Loucy (cell line): Measurements from ENCODE around the gene ZDHHC16.
A peak's percentile ranks its signal among the peaks of the same experiment; 100 is the strongest.

Experiments used
- H2AFZ ChIP-seq: fragments of 200-600 bp; sonication (generic); 2 replicates; pipeline ENCODE4 v1.6.0; 2016; ENCODE audit warnings: antibody characterized with exemption, mild to moderate bottlenecking, low read length, moderate library complexity
- H3F3A ChIP-seq: fragments of 200-600 bp; 2 replicates; pipeline ENCODE4 v1.6.0; 2016; ENCODE audit warnings: antibody characterized with exemption, low read depth, mild to moderate bottlenecking
- H3K27me3 ChIP-seq: fragments of 200-600 bp; sonication (generic); 2 replicates; pipeline ENCODE4 v1.6.1; 2014; ENCODE audit warnings: low read length, mild to moderate bottlenecking; ENCODE audit not compliant: insufficient read depth, poor library complexity, severe bottlenecking
- H3K36me3 ChIP-seq: fragments of 200-600 bp; sonication (generic); 2 replicates; pipeline ENCODE4 v1.6.1; 2016; ENCODE audit warnings: low read length; ENCODE audit not compliant: insufficient read depth
- H3K4me1 ChIP-seq: fragments of 200-600 bp; sonication (generic); 2 replicates; pipeline ENCODE4 v1.5.1; 2014; ENCODE audit warnings: low read length, mild to moderate bottlenecking; ENCODE audit not compliant: insufficient read depth, poor library complexity, severe bottlenecking
- H3K4me2 ChIP-seq: fragments of 200-600 bp; sonication (generic); 2 replicates; pipeline ENCODE4 v1.6.0; 2014; ENCODE audit warnings: antibody characterized with exemption, low read length, low read depth, mild to moderate bottlenecking; ENCODE audit not compliant: poor library complexity, severe bottlenecking
- H3K4me3 ChIP-seq: fragments of 200-600 bp; sonication (generic); 2 replicates; pipeline ENCODE4 v1.5.1; 2014; ENCODE audit warnings: low read length, mild to moderate bottlenecking, mixed read lengths; ENCODE audit not compliant: poor library complexity, severe bottlenecking
- H3K79me2 ChIP-seq: fragments of 200-600 bp; sonication (generic); 2 replicates; pipeline ENCODE4 v1.6.1; 2014; ENCODE audit warnings: low read length; ENCODE audit not compliant: insufficient read depth
- H3K9ac ChIP-seq: fragments of 200-600 bp; sonication (generic); 2 replicates; pipeline ENCODE4 v1.6.0; 2014; ENCODE audit warnings: mild to moderate bottlenecking, low read depth, low read length, moderate library complexity; ENCODE audit not compliant: poor library complexity, severe bottlenecking
- H3K9me2 ChIP-seq: fragments of 200-600 bp; sonication (generic); replicated peaks from 2 replicates; pipeline ENCODE4 v1.6.1; 2016; ENCODE audit warnings: low read depth, low read length, mixed read lengths
- H3K9me3 ChIP-seq: fragments of 200-600 bp; sonication (generic); 2 replicates; pipeline ENCODE4 v1.6.1; 2014; ENCODE audit warnings: mild to moderate bottlenecking, antibody characterized with exemption, low read length, low read depth; ENCODE audit not compliant: insufficient read depth
- H4K20me1 ChIP-seq: fragments of 200-600 bp; sonication (generic); 2 replicates; pipeline ENCODE4 v1.6.0; 2014; ENCODE audit warnings: antibody characterized with exemption, low read length, mild to moderate bottlenecking; ENCODE audit not compliant: insufficient read depth, poor library complexity, severe bottlenecking
- CTCF ChIP-seq: fragments of 200-600 bp; sonication (generic); conservative IDR thresholded peaks from 2 replicates; pipeline ENCODE4 v1.5.1; 2014; ENCODE audit warnings: mild to moderate bottlenecking, antibody characterized with exemption, low read length
- EZH2phosphoT487 ChIP-seq: fragments of 200-600 bp; IDR thresholded peaks from 2 replicates; pipeline ENCODE4 v1.6.1; 2018; ENCODE audit warnings: antibody characterized with exemption, mild to moderate bottlenecking, moderate library complexity, borderline replicate concordance

Gene ZDHHC16

GRCh38 chr10:97425964-97426775 lies 19.8 kb upstream of the ZDHHC16 start, which contains the start of gene PGAM1:
TSS of gene PGAM1 (plus strand) at chr10:97426191. CDS start at chr10:97426308, 117 bp downstream.
- H2AFZ ChIP-seq = peak within 1 kb of the TSS; percentile 99
- H3K4me2 ChIP-seq = peak within 1 kb of the TSS; percentile 99
- no peaks in the 10 kb centered on the region for H3K9me3 ChIP-seq
- peaks cover 27% of the 10 kb centered on the region; the same call in 1 of the 2 replicates for H3K36me3 ChIP-seq
- H3K79me2 ChIP-seq = peaks cover 60% of the 10 kb centered on the region
- peaks cover 6% of the 10 kb centered on the region for H3K27me3 ChIP-seq
- H3K4me1 ChIP-seq = peaks cover 27% of the 10 kb centered on the region
- TF ChIP-seq CTCF (peak; percentile 56), EZH2phosphoT487 (no peak)
- no peaks in the 10 kb centered on the region for H3K9me2 ChIP-seq
- H4K20me1 ChIP-seq = peaks cover 41% of the 10 kb centered on the region
- peak within 1 kb of the TSS; percentile 97 for H3K9ac ChIP-seq
- peak within 1 kb of the TSS; percentile 99 for H3K4me3 ChIP-seq
- H3F3A ChIP-seq = no peaks in the 10 kb centered on the region

GRCh38 chr10:97426776-97427570 lies 19.0 kb upstream of the ZDHHC16 start:
- Histone ChIP-seq H3K79me2 (peaks cover 68% of the 10 kb centered on the region), H2AFZ (no peak overlapping the region), H3F3A (no peaks in the 10 kb centered on the region), H3K9me3 (no peaks in the 10 kb centered on the region), H4K20me1 (peaks cover 49% of the 10 kb centered on the region), H3K27me3 (peaks cover 6% of the 10 kb centered on the region), H3K9me2 (no peaks in the 10 kb centered on the region), H3K36me3 (peaks cover 34% of the 10 kb centered on the region; the same call in 1 of the 2 replicates), H3K4me3 (peak overlapping the region; percentile 81), H3K4me2 (peak overlapping the region; percentile 92), H3K9ac (peak overlapping the region; percentile 96), H3K4me1 (peaks cover 27% of the 10 kb centered on the region)
- TF ChIP-seq EZH2phosphoT487 (no peak), CTCF (no peak)

GRCh38 chr10:97427571-97428179 lies 18.3 kb upstream of the ZDHHC16 start:
- TF ChIP-seq CTCF (no peak), EZH2phosphoT487 (no peak)
- Histone ChIP-seq H3K9me2 (no peaks in the 10 kb centered on the region), H3K27me3 (peaks cover 6% of the 10 kb centered on the region), H4K20me1 (peaks cover 51% of the 10 kb centered on the region), H3K4me1 (peaks cover 27% of the 10 kb centered on the region), H3K36me3 (peaks cover 38% of the 10 kb centered on the region; the same call in 1 of the 2 replicates), H2AFZ (no peak overlapping the region), H3K4me2 (peak overlapping the region; percentile 92), H3K4me3 (peak overlapping the region; percentile 81), H3F3A (no peaks in the 10 kb centered on the region), H3K9me3 (no peaks in the 10 kb centered on the region), H3K79me2 (peaks cover 70% of the 10 kb centered on the region), H3K9ac (peak overlapping the region; percentile 96)
